ENCODE results near the gene TEX54.
"Not testable (repeated sequence)": the region's sequence is repeated elsewhere in the genome, so short reads cannot be mapped to it uniquely, and the experiment has no call there.

Gene TEX54

DNA sequence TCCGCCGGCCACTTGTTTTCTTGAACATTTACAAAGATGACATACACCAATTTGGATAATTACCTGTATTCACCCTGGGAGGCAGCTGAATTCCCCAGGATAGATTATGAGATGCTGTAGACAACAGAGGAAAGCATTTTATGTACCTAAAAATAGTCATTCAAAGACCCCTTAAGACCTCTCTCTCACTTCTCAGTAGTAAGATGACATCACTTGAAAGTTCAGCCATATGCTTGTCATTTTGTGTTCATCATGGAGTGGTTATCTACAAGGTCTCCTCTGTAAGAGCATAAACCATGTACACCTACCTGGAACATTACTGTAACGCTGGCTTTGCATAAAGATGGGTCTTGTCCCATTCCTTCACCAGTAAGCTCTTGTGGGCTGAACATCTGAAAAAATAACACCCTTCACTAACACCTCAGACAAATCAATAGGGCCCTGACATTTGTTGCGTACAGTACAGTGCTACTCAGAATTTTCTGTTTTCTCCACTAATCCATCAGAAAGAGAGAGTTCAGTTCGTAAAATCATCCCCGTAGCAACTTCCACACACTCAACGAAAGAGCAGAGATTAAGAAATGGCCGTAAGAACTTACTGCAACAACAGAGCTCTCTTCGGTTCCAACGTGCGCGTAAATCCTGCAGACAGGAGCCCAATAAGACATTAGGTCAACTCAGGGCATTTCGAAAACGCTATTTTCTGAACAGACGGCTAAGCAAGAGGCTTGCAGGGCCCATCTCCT is 22.4 kb upstream of the TEX54 start:
- DNase-seq = no peak

DNA sequence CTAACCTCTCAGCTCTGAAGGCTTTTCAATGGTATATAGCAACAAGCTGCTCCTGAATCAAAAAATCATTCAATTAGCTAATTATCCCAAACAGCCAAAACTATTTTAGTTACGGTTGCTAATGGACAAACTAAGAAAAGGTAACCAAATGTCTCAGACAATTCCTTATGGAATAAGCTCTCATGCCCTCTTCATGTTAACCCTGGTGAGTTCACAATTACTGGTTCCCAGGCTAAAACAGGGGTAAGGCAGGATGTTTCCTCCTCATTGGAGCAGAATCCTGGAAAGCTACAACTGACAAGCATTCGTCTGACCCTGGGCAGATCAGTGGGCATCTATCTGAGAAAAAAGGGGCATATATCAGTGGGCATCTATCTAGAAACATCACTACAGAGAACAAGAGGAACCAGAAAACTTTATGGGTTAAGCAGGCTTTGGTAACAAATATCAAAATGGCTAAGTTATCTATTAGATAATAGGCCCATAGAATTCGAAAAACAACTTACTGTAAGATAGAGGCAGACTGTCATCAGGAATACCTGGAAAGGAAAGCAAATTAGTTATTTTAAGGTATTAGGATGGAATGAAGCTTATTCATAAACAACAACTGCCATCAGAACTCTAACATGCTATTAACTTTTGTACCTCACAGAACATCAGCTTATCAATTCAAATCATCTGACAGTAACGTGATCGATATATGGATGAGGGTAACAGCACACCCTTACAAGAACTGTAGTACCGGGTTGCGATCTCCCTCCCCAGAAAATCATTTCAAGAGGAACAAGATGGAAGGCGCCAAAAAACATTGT is 21.6 kb upstream of the TEX54 start:
- no peak for DNase-seq

DNA sequence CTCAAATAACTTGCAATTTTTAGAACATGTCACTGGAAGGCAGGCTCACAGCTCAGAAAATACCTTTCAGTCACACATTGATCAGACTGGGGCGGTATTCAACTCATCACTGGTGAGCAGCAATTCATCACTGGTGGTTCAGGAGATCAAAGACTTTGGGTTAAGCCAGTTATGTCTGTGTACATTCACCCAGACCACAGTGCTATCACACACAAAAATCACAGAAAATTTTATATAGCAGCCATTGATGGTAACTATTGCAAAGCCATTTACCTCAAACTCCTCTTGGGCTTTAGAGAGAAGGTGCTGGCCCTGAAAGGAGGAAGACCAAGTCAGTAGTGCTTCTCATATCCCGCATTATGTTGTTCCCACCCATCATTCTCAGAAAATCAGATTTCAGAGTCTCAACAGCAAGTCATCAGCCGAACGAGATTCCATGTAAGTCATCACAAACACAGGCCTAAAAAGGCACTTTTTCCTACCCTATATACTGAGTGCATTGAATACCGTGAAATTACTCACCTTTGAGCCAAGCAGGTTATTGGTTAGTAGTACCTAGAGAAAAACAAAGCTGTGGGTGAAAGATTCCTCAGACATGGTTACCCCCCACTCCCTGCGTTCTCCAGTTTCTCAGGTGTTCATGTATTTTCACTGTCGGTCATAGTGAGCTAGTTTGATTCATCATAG is 20.8 kb upstream of the TEX54 start:
- no peak for DNase-seq

DNA sequence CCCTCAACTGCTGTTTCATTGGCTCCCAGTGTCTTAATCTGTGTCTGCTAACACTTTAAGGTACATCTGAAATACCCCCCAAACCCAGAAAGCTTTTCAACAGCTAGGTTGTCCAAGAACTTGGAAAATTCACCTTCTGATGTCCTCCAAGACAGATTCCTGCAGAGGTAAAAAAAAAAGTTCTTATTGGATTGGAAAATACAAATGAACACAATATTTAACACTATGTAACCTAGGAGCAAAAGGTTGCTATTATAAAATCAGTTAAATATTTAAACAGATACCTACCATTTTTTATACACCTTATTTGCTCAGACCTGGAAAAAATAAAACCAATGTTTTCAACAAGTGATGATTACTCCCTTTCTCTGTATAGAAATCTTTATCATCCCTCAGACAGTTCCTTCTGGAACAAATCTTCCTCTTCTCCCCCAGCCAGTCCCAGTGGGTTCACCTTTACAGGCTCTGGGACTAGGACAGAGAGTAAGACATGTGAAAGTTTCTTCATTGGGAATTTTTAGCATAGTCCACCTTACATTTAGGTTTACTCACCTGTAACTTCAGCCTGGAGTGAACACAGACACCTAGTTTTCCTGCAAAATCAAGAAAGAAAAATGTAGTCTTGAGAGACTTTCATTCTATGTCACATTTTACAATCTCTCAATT is 20.0 kb upstream of the TEX54 start:
- DNase-seq = no peak

DNA sequence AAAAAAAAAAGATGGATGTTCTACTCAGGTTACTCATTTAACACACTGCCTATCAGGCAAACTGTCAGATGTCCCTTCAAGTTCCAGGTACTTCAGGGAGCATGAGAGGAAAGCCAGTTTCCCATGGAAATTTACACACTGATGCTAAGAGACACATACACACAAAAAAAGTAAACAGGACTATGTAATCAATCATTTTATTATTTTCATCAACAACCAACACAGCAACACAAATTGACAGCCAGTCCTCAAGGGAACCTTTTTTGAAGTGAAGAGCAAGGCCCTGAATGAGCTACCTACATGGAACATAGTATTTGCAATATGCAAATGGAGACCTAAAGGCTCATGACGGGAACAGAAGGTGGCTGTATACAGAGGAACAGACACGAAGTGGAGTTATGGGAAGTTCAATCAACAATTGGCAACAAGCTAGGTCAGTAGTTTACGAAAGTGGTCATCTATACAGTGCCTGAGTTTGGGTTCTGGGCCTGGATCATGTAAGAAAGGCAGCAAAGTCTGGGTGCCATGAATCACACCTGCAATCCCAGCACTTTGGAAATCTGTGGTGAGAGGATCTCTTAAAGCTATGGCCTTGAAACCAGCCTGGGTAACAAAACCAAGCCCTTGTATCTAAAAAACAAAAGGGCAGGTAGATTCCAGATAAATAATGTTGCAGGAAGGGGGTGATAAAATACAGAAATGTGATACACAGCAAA is 19.3 kb upstream of the TEX54 start:
- no peak for DNase-seq

DNA sequence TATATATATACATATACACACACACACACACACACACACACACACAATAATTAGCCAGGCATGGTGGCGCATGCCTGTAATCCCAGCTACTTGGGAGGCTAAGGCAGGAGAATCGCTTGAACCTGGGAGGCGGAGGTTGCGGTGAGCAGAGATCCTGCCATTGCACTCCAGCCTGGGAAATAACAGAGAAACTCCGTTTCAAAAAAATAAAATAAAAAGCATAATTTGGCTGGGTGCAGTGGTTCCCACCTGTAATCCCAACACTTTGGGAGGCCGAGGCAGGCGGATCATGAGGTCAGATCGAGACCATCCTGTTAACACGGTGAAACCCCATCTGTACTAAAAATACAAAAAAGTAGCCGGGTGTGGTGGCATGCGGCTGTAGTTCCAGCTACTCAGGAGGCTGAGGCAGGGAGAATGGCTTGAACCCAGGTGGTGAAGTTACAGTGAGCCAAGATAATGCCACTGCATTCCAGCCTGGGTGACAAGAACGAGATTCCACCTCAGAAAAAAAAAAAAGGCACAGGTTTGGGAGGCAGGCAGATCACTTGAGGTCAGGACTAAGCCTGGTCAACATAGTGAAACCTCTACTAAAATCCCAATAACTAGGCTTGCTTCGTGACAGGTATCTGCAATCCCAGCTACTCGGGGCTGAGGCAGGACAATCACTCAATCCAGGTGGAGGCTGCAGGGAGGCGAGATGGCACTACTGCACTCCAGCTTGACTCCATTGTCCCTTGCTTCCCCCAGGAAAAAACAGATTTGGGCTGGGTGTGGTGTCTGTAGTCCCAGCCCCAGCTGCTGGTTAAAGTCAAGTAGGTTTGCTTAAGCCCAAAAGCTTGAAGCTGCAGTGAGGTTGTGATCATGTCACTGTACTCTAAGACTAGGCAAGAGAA is 18.5 kb upstream of the TEX54 start:
- no peak for DNase-seq

DNA sequence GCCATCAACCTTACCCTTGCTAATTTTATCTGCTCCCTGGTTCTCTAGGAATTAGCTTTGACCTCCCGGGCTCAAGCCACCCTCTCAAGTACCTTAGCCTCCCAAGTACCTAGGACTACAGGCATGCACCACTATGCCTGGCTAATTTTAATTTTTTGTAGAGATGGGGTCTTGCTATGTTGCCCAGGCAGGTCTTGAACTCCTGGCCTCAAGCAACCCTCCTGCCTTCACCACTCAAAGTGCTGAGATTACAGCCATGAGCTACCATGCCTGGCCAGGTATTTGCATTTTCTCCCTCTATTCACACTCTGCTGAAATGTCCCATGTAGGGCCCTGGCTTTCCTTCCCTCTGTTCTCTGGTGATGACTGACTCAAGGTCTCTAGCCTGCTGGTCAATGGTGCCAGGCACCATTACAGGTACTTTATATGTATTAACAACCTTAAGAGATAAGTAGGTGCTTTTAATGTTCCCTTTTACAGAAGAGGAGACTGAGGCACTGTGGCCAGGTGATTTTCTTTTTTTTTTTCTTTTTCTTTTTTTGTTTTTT is 15.2 kb upstream of the TEX54 start:
- DNase-seq = no peak

DNA sequence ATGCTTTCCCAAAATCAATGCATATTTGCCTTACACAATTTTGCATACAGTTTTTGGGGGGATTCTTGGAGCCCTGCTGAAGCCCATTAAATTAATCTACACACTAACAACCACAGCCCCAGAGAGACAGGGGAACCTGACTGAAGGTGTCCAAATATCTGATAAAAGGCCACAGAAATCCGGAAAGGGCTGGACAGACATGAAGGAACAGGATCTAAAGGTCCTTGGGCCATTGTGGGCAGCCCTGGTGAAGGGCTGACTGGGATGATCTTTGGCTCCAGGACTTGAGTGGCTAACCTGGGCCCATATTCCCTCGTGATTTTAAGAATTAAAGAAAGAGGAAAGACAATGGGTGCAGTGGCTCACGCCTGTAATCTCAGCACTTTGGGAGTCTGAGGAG is 13.5 kb upstream of the TEX54 start:
- no peak for DNase-seq

DNA sequence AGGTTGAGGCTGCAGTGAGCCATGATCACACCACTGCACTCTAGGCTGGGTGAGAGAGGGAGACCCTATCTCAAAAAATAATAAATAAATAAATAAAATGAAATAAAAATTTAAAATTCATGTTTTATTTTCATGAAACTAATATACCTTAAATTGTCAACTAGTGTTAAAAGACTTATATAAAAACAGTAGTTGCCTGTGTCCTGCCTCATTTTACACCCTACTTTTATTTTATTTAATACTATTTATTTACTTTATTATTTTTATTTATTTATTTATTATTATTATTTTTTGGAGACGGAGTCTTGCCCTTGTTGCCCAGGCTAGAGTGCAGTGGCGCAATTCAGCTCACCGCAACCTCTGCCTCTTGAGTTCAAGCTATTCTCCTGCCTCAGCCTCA is 11.5 kb upstream of the TEX54 start:
- DNase-seq = no peak

DNA sequence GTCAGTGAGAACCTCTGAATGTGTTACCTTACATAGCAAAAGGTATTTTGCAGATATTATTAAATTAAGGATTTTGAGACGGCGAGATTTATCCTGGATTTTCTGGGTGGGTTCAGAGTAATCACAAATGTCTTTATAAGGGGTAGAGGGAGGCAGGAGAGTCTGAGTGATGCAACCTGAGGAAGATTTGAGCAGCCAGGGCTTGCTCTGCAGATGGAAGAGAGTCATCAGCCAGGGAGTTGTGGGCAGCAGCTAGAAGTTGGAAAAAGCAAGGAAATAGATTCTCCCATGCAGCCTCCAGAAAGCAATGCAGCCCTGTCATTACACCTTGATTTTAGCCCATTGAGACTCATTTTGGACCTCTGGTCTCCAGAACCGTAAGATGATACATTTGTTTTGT is 10.8 kb upstream of the TEX54 start:
- DNase-seq = no peak

DNA sequence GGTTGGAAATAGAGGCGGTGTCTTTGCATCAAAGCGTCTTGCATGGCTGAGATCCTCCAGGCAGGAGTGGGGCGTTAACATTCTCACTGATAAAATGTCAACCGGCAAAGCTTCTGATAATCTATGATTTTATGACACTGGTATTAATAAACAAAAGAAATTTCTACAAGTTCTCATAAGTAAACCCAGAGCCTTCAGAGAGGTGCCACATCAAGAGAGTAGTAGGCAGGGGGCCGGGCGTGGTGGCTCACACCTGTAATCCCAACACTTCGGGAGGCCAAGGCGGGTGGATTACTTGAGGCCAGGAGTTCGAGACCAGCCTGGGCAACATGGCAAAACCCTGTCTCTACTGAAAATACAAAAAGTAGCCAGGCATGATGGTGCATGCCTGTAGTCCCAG is 10.2 kb upstream of the TEX54 start:
- DNase-seq = not testable (repeated sequence)

DNA sequence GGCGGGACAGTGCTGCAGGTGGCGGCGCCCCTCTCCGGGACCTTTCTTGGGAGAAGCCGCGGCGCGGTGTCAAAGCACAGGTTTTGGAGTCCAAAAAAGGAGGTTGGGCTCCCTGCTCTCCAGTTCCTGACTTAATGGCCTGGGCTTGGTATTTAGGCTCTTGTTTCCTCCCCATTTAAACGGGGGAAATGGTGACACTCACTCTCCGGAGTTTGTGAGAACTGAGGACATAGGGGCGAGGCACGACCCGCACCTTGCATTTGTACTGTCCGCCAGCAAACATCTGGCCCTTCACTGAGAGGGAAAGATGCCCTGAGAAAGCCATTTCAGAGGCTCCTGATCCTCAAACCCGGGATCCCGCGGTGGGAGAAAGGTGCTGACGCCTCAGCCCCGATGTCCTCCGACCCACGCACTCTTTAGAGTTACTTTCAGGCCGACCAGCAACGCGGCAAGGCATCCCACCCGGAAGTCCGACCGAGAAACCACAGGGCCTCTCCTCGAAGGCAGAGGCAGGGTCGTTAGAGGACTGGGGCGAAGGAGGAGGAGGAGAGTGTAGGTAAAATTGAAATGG is 9.6 kb upstream of the TEX54 start:
- DNase-seq = peak; percentile 35

DNA sequence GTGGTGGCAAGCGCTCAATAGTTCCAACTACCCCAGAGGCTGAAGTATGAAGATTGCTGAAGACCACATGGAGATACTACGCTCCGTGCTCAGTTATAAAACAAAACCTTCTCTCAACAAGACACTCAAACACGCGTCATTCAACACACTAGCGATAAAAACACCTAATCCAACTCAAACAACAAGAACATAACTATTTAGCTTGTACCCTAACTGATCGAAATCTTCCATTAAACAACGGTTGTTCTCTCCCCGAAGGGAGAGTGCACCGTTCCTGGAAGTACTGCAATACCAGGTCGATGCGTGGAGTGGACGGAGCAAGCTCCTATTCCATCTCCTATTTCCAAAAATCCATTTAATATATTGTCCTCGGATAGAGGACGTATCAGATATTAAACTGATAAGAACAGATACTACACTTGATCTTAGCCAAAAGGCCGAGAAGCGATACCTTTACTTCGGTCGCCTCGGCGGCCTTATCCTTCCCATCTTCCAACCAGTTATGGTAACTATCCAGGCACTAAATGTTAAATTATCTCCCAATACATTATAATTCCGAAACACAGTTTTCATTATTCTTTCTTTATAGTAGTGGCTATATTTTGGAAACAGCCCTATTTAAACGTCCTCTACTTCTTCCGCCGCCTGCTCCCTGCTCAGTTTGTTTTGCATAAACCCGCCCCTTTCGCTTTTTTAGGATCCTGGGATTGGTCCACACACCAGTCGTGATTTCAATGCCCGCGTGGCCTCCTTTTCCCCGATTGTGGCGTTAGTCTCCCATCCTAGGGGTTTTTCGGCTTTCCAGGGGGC is 8.9 kb upstream of the TEX54 start:
- DNase-seq = peak; percentile 92

DNA sequence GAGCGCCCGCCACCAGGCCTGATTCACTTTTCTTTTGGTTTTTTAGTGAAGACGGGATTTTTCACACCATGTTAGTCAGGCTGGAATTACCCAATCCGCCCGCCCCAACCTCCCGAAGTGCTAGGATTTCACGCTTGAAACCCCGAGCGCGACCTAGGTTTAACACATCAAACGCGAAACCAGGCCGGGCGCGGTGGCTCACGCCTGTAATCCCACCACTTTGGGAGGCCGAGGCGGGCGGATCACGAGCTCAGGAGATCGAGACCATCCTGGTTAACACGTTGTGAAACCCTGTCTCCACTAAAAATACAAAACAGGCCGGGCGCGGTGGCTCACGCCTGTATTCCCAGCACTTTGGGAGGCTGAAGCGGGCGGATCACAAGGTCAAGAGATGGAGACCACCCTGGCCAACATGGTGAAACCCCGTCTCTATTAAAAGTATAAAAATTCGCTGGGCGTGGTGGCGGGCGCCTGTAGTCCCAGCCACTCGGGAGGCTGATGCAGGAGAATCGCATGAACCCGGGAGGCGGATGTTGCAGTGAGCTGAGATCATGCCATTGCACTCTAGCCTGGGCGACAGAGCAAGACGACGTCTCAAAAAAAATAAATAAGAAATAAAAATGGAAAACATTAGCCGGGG is 8.2 kb upstream of the TEX54 start:
- DNase-seq = peak; percentile 84

DNA sequence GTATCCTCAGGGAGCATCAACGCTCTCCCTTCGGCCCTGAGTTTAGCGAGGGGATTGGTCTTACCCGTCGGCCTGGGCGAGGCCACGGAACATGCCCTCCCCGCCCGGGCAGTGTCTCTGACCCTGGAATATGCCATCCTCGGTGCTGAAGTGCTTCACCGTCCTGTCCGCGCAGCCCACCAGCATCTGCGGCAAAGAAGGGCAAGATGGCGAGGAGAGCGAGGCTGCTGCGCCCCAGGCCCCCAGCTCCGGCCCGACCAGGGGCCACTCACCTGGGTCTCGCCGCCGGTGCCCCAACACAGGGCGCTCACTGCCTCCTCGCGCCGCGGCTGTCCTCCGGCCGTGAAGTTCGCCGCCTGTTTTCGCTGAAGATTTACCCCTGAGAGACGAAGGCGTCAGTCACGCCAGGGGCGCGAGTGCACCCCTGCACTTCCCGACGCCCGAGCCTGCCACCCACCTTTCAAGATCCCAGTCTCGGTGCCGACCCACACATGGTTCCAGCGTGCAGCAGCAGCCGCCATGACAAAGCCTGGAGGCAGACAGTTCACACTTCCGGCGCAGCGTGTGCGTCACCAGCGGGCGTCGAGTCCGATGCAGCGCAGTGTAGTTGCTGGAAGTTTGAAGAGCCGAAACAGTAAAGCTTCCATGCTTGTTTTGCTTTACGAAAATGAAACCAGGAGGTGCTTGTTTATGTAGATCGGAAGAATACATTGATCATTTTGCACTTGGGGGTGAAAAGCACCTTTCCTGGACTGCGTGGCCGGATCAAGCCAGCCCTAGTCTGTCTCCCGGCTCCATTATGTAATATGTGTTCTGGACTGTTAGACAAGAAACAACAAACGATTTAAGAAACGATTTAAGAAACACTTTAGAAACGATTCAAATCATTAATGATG is 6.7 kb upstream of the TEX54 start, which contains the start of gene WDR74:
Gene WDR74 (minus strand): TSS at position 541 of the 896 bp plus-strand sequence. CDS start 20 bp downstream, at position 521.
- DNase-seq = peak; percentile 93

DNA sequence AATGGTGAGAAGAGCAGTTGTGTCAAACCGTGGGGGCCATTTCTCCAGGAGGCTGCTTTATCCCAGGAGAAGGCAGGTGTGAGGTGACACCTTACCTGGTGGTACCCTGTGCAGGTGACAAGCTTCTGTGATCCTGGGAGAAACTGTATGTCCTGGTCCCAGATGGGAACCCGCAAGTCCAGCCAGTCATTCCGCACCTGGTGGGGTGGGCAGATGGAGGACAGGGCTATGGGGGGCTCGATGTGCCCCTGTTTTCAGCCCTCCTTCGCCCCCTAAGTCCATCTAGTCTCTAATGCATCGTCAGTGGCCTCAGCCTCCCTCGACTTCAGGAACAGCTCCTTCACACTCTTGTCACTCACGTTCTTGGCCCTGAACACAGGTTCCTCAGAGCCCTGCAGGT is 2.7 kb upstream of the TEX54 start:
- DNase-seq = no peak

DNA sequence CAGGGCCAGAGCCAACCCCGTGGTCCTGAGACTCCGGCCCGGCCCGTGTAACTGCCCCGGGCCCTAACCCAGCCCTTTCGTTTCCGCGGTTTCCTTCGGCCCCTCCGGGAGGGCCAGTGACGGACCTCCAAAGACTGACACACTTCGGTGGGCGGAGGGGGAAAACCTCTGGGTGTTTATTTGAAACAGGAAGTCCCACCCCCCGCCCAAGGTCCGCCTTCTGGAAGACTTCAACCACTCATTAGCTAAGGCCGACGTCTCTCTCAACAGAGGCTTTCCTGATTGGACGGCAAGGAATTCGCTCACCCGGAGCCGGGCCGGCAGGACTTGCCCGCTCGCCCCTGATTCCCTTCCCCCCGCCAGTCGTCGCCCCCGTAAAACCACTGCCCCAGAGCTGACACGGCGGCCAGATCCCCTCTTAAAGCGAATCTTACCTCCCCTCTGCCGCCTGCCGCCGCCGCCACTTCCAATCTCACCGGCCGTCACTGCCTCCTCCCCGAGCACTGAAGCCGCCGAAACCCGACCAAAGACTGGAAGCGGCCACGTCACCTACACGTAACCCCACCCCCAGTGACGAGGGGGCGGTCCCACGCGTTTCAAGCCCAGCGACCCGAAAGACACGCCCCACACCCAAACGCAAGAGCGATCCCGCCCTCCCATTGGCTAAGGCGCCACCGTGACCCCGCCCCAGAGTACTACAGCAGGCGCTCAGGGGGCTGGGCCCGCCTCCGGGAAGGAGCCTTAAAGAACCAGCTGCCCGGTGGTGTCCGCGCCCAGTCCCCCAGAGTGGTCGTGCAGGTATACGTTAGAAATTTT is 913 bp downstream of the TEX54 start, which contains the start of gene STX5:
Gene STX5 (minus strand): TSS at position 532 of the 816 bp plus-strand sequence. CDS start 808 bp downstream, outside the sequence.
- peak; percentile 98 for DNase-seq

Measured in CD4-positive, alpha-beta T cell treated with Interferon gamma for 1 hour (primary cell).